C4-2B (cell line): ENCODE data around the gene CACNA2D3.

Source experiments
- CTCF ChIP-seq: fragments of 450-650 bp; conservative IDR thresholded peaks from 2 replicates; pipeline ENCODE4 v1.5.1; 2017; ENCODE audit warnings: mild to moderate bottlenecking
- ZFX ChIP-seq: fragments of 450-650 bp; IDR thresholded peaks from 2 replicates; pipeline ENCODE4 v1.6.1; 2017

- TF ChIP-seq CTCF (no peak), ZFX (no peak)
Measured at GRCh38 chr3:54835701-54836100, 713.3 kb downstream of the CACNA2D3 start.
